ENCODE measurements around the gene CLASP1. TPM values are rescaled to one million over a fixed set of nuclear protein-coding genes. Genes with fewer than 3 reads are reported as not detected.

CLASP1 gene
- total RNA-seq, 6 experiments from 2014 or later = 38.2 to 49.0 (median 41.1) TPM

- peaks cover 38% of the 10 kb centered on the region for H3K4me1 Mint-ChIP-seq (ENCODE audit: low read depth)
- H3K27me3 Mint-ChIP-seq (ENCODE audit: insufficient read depth) = peaks cover 3% of the 10 kb centered on the region; the same call in 1 of the 2 replicates
- TF ChIP-seq CTCF (IDR thresholded peaks at IDR 0.05) = no peak
- no peak for DNase-seq
- H3K4me3 Mint-ChIP-seq = no peak overlapping the region
- no peaks in the 10 kb centered on the region for H3K9me3 Mint-ChIP-seq
- peak overlapping the region; percentile 36; the same call in 1 of the 2 replicates for H3K27ac Mint-ChIP-seq
- H3K36me3 Mint-ChIP-seq (ENCODE audit: low read depth) = peaks cover 16% of the 10 kb centered on the region
Measured at GRCh38 chr2:121398853-121399252, 250.4 kb downstream of the CLASP1 start.

- TF ChIP-seq CTCF (IDR thresholded peaks at IDR 0.05) = no peak
- Mint-ChIP-seq H3K27me3 (ENCODE audit: insufficient read depth) (no peaks in the 10 kb centered on the region; the same call in 1 of the 2 replicates), H3K9me3 (no peaks in the 10 kb centered on the region), H3K4me1 (ENCODE audit: low read depth) (peaks cover 47% of the 10 kb centered on the region), H3K27ac (peak overlapping the region; percentile 56), H3K4me3 (no peak overlapping the region), H3K36me3 (ENCODE audit: low read depth) (peaks cover 23% of the 10 kb centered on the region)
- DNase-seq = peak; percentile 16
Measured at GRCh38 chr2:121390082-121390692, 259.1 kb downstream of the CLASP1 start.

GRCh38 chr2:121388371-121388770, 260.9 kb downstream of the CLASP1 start:
- peaks cover 48% of the 10 kb centered on the region for H3K4me1 Mint-ChIP-seq (ENCODE audit: low read depth)
- H3K36me3 Mint-ChIP-seq (ENCODE audit: low read depth) = peaks cover 24% of the 10 kb centered on the region
- peak overlapping the region; percentile 9; the same call in 1 of the 2 replicates for H3K4me3 Mint-ChIP-seq
- H3K27ac Mint-ChIP-seq = peak overlapping the region; percentile 50
- H3K27me3 Mint-ChIP-seq (ENCODE audit: insufficient read depth) = no peaks in the 10 kb centered on the region; the same call in 1 of the 2 replicates
- TF ChIP-seq CTCF (IDR thresholded peaks at IDR 0.05) = no peak
- no peaks in the 10 kb centered on the region for H3K9me3 Mint-ChIP-seq
- no peak for DNase-seq

DNA sequence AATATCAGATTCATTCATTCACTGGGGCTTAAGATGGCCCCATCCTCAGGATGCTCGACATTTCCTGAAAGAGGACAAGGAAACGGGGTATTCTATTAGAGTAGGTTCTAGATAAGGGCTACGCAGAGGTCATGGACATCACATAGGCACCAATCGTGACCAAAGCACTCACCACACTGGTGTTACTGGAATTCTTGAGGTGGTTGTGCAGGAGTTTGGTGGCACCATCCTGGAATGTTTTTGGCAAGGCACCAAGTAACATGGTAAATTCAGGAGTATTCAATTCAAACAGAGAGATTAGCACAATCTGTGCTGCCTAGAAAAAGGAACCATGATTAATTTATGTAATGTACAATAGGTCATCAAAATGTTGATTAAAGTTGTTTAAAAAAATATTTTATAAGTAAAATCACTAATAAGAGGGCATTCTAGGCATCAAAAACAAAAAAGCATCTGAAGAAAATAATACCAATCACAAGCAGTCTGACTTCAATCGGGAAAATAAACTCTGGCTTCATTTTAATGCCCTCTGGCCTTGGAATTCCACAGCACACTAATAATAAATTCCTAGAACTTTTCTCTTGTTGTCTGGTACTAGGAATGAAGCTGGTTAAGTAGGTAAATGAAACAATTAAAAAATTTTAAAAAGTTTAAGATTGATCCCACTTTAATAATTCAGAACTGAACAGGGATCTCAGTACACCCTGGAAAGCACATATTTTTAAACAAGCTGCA, 261.5 kb downstream of the CLASP1 start:
- no peaks in the 10 kb centered on the region for H3K9me3 Mint-ChIP-seq
- TF ChIP-seq CTCF (IDR thresholded peaks at IDR 0.05) = no peak
- no peaks in the 10 kb centered on the region; the same call in 1 of the 2 replicates for H3K27me3 Mint-ChIP-seq (ENCODE audit: insufficient read depth)
- H3K4me3 Mint-ChIP-seq = peak overlapping the region; percentile 9; the same call in 1 of the 2 replicates
- peak overlapping the region; percentile 81 for H3K27ac Mint-ChIP-seq
- peaks cover 28% of the 10 kb centered on the region for H3K36me3 Mint-ChIP-seq (ENCODE audit: low read depth)
- DNase-seq = peak; percentile 24
- H3K4me1 Mint-ChIP-seq (ENCODE audit: low read depth) = peaks cover 48% of the 10 kb centered on the region

- DNase-seq = peak; percentile 46
Measured at GRCh38 chr2:121386707-121387106, 262.6 kb downstream of the CLASP1 start.

More at GRCh38 chr2:121386707-121387106, 262.6 kb downstream of the CLASP1 start:
- Mint-ChIP-seq H3K4me3 (peak overlapping the region; percentile 53), H3K27ac (peak overlapping the region; percentile 81), H3K9me3 (no peaks in the 10 kb centered on the region), H3K27me3 (ENCODE audit: insufficient read depth) (no peaks in the 10 kb centered on the region; the same call in 1 of the 2 replicates), H3K36me3 (ENCODE audit: low read depth) (peaks cover 37% of the 10 kb centered on the region), H3K4me1 (ENCODE audit: low read depth) (peaks cover 48% of the 10 kb centered on the region)
- no peak for TF ChIP-seq CTCF (IDR thresholded peaks at IDR 0.05)

All from HFFc6 (cell line).